Activated CD8-positive, alpha-beta T cell treated with anti-CD3 and anti-CD28 coated beads for 36 hours (primary cell): ENCODE results near the gene TM2D1. TPM values are rescaled to one million over a fixed set of nuclear protein-coding genes. Genes with fewer than 3 reads are reported as not detected.
A peak's percentile ranks its signal among the peaks of the same experiment; 100 is the strongest.

Source experiments
- ATAC-seq: fragments of 200-7000 bp; cut with Tn5 transposase; one replicate; pipeline ENCODE4 v1.10.0; 2021; ENCODE audit warnings: mild to moderate bottlenecking, moderate library complexity
- CTCF ChIA-PET: fragments of 350-600 bp; sonication (Branson Sonifier 250); formaldehyde crosslinking; loops from one replicate; lab custom pipeline; 2021; ENCODE audit warnings: antibody characterized with exemption; lab: Charles Lee
- POLR2A ChIA-PET: fragments of 350-600 bp; sonication (Branson Sonifier 250); formaldehyde crosslinking; loops from one replicate; lab custom pipeline; 2021; ENCODE audit warnings: antibody characterized with exemption; lab: Charles Lee
- DNase-seq: peaks from one replicate; pipeline ENCODE4 v3.0.0-alpha.2; 2020
- H3K27ac Mint-ChIP-seq: one replicate; pipeline ENCODE4 v1.8.0; 2021; ENCODE audit warnings: mild to moderate bottlenecking, mixed read lengths
- H3K27me3 Mint-ChIP-seq: one replicate; pipeline ENCODE4 v1.8.0; 2021; ENCODE audit warnings: mixed read lengths
- H3K36me3 Mint-ChIP-seq: one replicate; pipeline ENCODE4 v1.8.0; 2021; ENCODE audit warnings: low read depth, mixed read lengths
- H3K4me1 Mint-ChIP-seq: one replicate; pipeline ENCODE4 v1.8.0; 2021; ENCODE audit warnings: low read depth, mixed read lengths
- H3K4me3 Mint-ChIP-seq: one replicate; pipeline ENCODE4 v1.8.0; 2021; ENCODE audit warnings: mild to moderate bottlenecking, moderate library complexity, mixed read lengths
- H3K9me3 Mint-ChIP-seq: one replicate; pipeline ENCODE4 v1.8.0; 2021; ENCODE audit warnings: mixed read lengths
- CTCF ChIP-seq: fragments of 200-600 bp; IDR thresholded peaks from one replicate; pipeline ENCODE4 v1.8.0; 2022; ENCODE audit warnings: antibody characterized with exemption, mild to moderate bottlenecking
- intact Hi-C: fragments of 100-400 bp; cut with micrococcal nuclease; formaldehyde crosslinking; loops from one replicate; pipeline ENCODE4 v1.10.0; 2022
- total RNA-seq, 2 experiments: library from RNA; stranded (reverse); gene quantifications; one replicate each; pipeline ENCODE4 v1.2.3, GENCODE V29; 2021

The TM2D1 gene
- total RNA-seq, 2 experiments from 2014 or later: 22.6 to 25.2 TPM

DNA sequence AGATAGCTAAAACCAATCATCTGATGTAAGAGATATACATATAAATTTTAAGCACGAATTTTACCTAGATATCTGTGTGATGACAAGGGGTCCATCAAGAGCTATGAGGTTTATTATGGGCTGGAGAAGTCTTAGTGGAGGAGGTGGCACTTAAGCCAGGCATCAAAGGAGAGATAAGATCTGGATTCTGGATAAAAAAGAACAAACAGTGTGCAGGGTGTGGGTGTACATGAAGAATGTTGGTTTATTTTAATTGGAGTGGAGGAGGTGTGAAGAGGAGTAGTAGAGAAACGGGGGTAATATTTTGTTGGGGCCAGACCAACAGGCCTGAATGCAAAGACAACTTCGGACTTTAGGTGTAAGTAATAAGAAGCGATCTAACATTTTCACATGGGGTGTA is 80.6 kb downstream of the TM2D1 start:
- Mint-ChIP-seq H3K4me3 (no peak overlapping the region), H3K27ac (no peak overlapping the region), H3K4me1 (peaks cover 11% of the 10 kb centered on the region), H3K36me3 (no peaks in the 10 kb centered on the region), H3K27me3 (peaks cover 1% of the 10 kb centered on the region), H3K9me3 (no peaks in the 10 kb centered on the region)
- intact Hi-C loops: no loop called here
- no peak for DNase-seq
- CTCF ChIA-PET: interaction anchor here (0.8 to 1.7 kb wide), 3 partner anchors 10 to 56 kb away, joined by 3 read pairs; no protein-coding TSS in a partner anchor
- POLR2A ChIA-PET: interaction anchor here (0.7 to 1.2 kb wide), 2 partner anchors 10 to 32 kb away, joined by 3 read pairs; no protein-coding TSS in a partner anchor
- no peak for TF ChIP-seq CTCF
- ATAC-seq: no peak

GRCh38 chr1:61642475-61643232 is 82.3 kb downstream of the TM2D1 start:
- H3K4me3 Mint-ChIP-seq: no peak overlapping the region
- no peak for TF ChIP-seq CTCF
- no peaks in the 10 kb centered on the region for H3K9me3 Mint-ChIP-seq
- H3K36me3 Mint-ChIP-seq: no peaks in the 10 kb centered on the region
- H3K27ac Mint-ChIP-seq: no peak overlapping the region
- DNase-seq: no peak
- H3K4me1 Mint-ChIP-seq: peaks cover 11% of the 10 kb centered on the region
- H3K27me3 Mint-ChIP-seq: peaks cover 1% of the 10 kb centered on the region
- no peak for ATAC-seq
- intact Hi-C loops: no loop called here
- ChIA-PET POLR2A (no interaction called here), CTCF (interaction anchor here (0.7 to 2.0 kb wide), 9 partner anchors 9 to 140 kb away, joined by 3 to 8 read pairs (median 3); no protein-coding TSS in a partner anchor)

DNA sequence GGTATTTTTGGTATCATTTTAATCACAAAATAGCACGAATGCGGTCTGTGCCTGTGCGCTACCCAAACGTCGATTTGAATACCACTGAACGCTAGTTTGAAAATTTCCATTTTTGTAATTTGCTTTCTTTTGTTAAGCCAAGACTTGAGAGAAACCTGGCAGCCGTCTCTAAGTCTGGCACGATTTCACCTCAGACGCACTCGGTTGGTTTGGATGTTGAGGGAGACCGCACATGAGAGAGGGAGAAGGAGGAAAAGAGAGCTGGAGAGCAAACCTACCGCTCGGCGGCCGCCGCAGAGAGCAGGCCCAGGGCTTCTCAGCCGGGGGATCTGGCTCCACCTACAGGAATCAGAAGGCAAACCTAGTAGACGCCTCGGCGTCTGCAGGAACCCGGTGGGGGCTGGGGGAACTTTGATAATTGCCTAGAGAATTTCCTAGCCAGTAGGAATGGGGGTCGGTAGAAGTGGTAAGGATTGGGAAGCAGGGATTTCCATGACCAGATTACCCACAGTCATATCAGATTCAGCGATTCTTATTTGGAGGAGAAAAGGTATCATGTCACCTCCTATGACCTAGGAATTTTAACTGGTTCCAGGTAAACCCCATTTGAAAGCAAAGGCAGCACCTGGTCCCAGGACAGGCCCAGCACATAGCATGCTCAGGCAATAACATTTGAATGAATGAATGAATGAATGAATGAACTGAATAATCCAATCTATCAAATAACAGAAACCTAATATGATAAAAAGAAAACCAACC is 83.2 kb downstream of the TM2D1 start:
- H3K27me3 Mint-ChIP-seq: peaks cover 1% of the 10 kb centered on the region
- ATAC-seq: peak; percentile 96
- peak overlapping the region; percentile 58 for H3K27ac Mint-ChIP-seq
- intact Hi-C loops: no loop called here
- H3K9me3 Mint-ChIP-seq: no peaks in the 10 kb centered on the region
- H3K36me3 Mint-ChIP-seq: no peaks in the 10 kb centered on the region
- POLR2A ChIA-PET: interaction anchor here (1.2 kb wide), 1 partner anchor 178 kb away, joined by 4 read pairs; no protein-coding TSS in a partner anchor
- peaks cover 11% of the 10 kb centered on the region for H3K4me1 Mint-ChIP-seq
- H3K4me3 Mint-ChIP-seq: peak overlapping the region; percentile 62
- CTCF ChIA-PET: interaction anchor here (0.6 to 2.0 kb wide), 12 partner anchors 8 to 210 kb away, joined by 3 to 8 read pairs (median 5); no protein-coding TSS in a partner anchor
- peak; percentile 77 for DNase-seq
- peak; percentile 75 for TF ChIP-seq CTCF

GRCh38 chr1:61640531-61641530 is 84.1 kb downstream of the TM2D1 start:
- intact Hi-C loops: no loop called here
- peak overlapping the region; percentile 58 for H3K27ac Mint-ChIP-seq

More at GRCh38 chr1:61640531-61641530, 84.1 kb downstream of the TM2D1 start:
- peak; percentile 39 for DNase-seq
- TF ChIP-seq CTCF: no peak
- Mint-ChIP-seq H3K4me3 (peak overlapping the region; percentile 62), H3K4me1 (peaks cover 11% of the 10 kb centered on the region), H3K27me3 (peaks cover 1% of the 10 kb centered on the region), H3K9me3 (no peaks in the 10 kb centered on the region), H3K36me3 (no peaks in the 10 kb centered on the region)
- ATAC-seq: peak; percentile 24
- POLR2A ChIA-PET: interaction anchor here (1.2 kb wide), 1 partner anchor 177 kb away, joined by 4 read pairs; no protein-coding TSS in a partner anchor
- CTCF ChIA-PET: interaction anchor here (0.6 to 2.0 kb wide), 13 partner anchors 9 to 210 kb away, joined by 3 to 8 read pairs (median 3); no protein-coding TSS in a partner anchor
